GM19452 (cell line): ENCODE data around the gene KCNQ2.
"Not testable (repeated sequence)": the region's sequence is repeated elsewhere in the genome, so short reads cannot be mapped to it uniquely, and the experiment has no call there.

ENCODE experiments used
- ATAC-seq: cut with Tn5 transposase; IDR thresholded peaks from one replicate; pipeline ENCODE4 v1.9.1; 2021; ENCODE audit not compliant: unreplicated experiment

KCNQ2 gene

DNA sequence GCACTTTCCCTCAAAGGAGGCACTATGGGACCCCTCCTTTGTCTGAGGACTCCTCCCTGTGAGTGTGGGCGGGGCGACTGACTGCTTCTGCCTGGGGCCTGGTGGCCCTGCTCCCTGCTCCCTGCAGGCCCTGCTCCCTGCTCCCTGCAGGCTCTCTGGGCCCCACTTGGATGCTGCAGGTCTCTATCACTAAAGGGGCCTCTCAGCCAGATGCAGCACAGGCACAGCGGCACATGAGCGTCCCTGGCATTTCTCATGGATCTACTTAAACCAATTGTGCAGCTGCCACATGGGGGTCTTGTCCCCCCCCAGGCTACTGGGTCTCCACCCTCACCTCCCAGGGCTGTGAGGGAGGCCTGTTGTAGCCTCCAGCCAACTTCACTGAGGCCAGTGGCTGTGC, 18.6 kb upstream of the KCNQ2 start:
- ATAC-seq: no peak

DNA sequence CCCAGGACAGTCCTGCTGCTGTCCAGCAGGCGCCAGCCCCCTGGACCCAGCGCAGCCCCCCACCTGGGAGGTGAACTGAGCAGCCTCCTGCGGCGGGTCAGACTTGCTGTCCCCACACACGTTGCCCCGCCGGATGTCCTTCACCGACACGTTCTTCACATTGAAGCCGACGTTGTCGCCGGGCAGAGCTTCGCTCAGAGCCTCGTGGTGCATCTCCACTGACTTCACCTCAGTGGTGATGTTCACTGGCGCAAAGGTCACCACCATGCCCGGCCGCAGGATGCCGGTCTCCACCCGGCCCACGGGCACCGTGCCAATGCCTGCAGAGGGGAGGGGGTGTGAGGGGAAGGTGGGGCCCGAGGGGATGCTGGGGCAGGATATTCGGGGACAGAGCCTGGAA, 18.0 kb upstream of the KCNQ2 start:
- ATAC-seq: no peak

DNA sequence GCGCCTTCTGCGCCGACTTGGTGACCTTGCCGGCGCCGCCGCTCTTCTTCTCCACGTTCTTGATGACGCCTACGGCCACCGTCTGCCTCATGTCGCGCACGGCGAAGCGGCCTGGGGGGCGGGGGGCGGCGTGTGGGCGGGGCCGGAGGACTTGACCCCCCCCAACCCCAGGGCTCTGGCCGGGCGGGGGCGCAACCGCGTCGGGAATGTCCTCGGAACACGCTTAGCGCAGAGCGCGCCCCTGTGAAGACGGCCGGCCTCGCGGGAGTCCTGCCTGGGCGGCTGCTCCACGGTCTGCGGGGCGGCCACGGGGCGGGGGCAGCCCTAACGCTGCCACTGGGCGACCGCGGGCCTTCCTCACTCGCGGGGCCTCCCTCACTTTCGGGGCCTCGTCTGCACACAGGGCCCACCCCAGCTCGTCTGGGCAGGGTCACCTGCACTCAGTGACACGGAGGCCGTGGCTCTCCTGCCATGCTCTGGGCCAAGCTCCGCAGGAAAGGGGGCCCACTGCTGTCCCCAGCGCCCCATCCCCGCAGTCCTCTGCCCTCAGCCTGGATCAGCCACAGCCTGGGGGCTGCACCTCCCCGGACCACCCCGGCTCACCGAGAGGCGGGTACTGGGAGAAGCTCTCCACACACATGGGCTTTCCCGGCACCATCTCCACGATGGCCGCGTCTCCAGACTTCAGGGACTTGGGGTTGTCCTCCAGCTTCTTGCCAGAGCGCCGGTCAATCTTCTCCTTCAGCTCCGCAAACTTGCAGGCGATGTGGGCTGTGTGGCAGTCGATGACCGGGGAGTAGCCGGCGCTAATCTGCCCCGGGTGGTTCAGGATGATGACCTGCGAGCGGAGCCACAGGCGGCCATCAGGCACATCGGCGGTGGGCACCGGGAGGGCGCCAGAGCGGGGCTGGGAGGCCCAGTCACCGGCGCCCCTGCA, 16.1 kb upstream of the KCNQ2 start:
- ATAC-seq: no peak

DNA sequence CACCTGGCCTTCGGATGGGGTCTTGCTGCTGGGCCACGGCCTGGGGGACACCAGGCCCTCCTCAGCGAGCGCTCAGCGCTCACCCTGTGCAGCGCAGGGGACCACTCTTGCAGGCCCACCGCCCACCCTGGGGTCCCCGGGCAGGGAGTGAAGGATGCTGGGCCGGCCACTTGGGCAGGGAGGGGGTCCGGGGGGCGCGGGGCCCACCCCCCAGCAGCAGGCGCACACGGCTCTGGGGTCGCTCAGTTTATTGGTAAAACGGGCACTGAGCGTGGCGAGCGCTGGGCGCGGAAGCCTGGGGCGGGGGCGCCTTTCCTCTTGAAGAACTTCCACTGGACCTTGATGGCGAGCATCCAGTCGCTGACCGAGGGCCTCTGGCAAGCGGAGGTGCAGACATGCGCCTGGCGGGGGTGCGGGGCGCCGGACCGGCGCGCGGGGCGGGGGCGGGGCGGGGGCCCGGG, 15.4 kb upstream of the KCNQ2 start:
- no peak for ATAC-seq

DNA sequence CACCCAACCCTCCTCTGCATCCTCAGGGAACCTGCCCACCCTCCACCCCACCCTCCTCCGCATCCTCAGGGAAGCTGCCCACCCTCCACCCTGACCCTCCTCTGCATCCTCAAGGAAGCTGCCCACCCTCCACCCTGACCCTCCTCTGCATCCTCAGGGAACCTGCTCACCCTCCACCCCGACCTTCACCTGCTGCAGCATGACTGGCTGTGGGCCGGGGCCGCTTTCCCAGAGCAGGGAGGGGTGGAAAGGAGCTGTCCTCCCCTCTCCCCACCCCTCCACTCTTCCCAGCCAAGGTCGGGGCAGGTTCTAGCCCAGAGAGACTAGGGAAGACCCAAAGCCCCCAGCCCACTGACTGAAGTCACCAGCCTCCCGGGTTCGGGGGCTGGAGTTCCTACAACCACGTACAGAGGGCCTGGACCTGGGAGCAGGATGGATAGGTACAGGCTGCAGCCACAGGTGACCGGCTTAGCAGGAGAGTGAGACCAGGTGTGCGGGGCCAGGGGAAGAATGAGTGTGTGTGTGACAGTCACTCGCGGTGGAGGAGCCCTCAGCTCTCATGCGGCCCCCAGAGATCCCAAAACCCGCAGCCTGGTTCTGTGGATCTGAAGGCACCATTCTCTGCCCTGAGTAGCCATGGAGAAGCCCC, 14.8 kb upstream of the KCNQ2 start:
- ATAC-seq: no peak

DNA sequence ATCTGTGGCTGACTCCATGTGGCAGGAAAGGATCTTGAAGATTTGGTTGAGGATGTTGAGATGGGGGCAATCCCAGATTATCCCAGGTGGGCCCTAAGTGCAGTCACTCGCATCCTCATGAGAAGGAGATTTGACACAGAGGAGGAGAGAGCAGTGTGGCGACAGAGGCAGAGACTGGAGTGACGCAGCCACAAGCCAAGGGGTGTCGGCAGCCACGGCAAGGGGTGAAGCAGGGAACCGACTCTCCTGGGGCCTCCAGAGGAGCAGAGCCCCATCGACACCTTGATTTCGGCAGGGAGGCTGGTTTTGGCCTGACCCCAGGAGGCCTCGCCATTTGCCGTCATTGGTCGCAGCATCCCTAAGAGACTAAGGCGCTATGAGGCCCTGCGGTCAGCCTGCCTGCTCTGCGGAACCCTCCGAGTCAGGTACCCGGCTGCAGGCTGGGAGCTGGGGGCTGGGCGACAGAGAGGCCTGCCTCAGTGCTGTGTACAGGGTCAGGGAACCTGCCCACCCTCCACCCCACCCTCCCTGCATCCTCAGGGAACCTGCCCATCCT, 13.9 kb upstream of the KCNQ2 start:
- ATAC-seq: no peak

DNA sequence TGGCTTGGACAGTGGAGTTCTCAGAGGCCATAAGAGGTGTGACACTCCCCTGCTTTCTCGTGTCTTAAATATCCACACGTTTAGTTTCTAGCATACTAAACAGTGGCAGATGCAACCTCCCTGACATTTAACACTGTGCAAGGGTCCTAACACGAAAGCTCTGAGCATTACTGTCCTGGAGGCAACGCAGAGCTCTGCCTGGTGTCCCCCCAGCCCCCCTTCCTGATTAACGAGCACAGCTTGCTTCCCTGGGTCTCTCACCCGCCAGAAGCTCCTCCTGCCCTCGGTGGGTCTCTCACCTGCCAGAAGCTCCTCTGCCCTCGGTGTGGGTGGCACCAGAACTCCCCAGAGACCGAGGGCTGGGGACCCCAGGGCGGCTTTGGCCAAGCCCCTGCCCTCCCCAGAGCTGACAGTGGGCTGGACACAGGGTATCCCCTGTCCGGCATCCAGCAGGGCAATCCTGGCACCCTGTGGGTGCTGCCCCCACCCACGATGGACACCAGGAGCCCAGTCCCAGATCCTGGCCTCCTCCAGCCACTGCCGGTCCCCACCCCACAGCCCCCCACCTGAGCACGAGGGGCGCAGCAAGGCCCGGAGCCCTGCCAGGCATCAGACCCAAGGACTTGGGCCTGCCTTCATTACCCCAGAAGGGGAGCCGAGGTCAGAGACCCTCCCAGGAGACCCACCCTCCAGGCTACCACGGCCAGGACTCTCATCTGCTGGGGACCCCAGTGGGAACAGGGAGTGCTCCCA, 12.4 kb upstream of the KCNQ2 start:
- ATAC-seq: no peak

DNA sequence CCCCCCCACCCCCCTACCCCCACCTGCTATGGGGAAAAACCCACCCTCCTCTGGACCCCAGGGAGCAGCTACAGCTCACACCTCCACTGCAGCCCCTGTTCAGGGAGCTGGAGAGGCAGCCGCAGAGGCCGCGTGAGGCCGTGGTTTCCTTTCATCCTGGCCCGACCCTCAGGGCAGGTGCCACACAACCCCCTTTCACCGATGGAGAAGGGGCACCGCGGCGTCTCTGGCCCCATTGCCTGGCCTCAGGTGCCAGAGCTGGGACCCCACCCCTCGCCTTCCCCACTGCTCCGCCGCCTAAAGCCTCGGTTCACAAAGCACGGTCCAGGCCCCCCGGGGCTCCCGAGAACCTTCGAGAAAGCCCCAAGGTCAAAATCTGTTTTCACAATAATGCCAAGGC, 11.8 kb upstream of the KCNQ2 start:
- no peak for ATAC-seq

DNA sequence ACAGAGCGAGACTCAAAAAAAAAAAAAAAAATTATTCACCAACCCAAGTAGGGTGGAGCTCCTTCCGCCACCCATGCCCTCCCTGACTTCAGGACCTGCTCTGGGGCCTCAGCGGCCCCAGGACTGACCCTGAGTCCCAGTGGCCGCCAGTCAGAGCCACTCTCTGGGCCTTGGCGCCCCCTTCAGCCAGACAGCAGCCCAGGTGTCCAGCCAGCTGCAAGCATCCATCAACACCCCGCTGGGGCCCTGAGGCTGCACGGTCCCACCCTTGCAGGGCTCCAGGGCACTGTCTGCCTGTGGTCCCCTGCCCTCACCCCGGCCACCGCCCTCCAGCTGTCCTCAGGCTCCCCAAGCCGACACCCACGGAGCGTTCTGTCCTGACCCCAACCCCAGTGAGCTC, 11.4 kb upstream of the KCNQ2 start:
- ATAC-seq: no peak

DNA sequence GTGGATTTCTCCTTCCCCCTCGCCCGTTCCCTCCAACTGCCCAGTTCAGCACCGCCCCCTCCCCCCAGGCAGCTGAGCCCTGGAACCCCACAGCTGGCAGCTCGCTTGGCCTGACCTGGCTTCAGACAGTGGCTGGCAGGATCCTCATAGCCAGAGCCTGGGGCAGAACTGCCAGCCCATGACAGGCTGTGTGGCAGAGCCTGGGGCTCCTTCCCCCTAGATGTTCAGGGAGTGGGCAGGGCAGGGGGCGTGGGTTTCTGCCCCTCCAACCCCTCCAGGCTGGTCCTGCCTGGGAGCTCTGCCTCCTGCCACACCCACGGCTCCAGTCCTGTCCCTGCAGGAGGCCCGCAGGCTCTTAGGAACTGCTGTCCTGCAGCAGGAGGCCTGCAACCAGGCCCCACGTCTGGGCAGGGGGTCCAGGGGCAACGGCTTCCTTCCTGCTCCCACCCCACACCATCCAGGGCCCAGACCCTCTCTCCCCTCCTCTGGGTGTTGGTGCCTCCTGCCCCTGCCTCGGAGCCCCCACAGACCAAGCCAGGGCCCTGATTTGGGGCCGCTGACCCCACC, 9.6 kb upstream of the KCNQ2 start:
- no peak for ATAC-seq

DNA sequence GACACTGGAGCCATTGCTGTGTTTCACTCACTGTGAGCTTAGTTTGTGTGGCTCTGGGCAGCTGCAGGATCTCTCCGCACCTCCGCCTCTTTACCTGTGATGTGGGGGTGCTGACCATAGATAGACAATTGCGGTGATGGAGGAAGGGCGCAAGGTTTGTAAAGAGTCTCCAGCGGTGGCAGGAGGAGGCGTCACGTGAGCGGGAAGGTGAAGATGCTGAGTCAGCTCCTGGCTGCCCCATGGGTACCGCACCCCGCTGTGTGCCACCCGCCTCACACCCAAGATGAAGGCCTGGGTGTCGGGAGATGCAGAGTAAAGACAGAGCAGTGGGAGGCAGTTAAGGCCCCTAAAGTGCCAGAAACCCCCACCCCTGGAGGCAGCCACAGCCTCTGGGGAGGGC, 9.0 kb upstream of the KCNQ2 start:
- ATAC-seq: no peak

DNA sequence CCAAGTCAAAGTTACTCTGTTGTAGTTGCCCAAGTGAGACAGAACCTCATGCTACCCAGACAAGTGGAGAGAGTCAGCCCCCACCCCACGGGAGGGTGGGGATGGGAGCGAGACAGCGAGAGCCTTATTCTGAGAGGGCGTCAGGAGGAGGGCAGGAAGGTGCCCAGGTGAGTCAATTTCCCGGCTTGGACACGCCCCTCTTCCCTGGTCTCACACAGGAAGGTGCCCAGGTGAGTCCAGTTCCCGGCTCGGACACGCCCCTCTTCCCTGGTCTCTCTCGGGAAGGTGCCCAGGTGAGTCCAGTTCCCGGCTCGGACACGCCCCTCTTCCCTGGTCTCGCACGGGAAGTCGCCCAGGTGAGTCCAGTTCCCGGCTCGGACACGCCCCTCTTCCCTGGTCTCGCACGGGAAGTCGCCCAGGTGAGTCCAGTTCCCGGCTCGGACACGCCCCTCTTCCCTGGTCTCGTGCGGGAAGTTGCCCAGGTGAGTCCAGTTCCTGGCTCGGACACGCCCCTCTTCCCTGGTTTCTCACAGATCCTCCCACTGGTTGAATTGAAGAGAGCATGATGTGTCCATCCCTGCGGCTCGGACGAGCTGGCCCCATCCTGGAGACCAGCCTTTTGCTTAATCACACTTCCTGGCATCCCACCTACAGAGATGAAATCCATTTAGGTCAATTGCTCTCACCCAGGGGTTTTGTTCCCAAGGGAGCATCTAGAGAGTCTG, 7.4 kb upstream of the KCNQ2 start:
- not testable (repeated sequence) for ATAC-seq

DNA sequence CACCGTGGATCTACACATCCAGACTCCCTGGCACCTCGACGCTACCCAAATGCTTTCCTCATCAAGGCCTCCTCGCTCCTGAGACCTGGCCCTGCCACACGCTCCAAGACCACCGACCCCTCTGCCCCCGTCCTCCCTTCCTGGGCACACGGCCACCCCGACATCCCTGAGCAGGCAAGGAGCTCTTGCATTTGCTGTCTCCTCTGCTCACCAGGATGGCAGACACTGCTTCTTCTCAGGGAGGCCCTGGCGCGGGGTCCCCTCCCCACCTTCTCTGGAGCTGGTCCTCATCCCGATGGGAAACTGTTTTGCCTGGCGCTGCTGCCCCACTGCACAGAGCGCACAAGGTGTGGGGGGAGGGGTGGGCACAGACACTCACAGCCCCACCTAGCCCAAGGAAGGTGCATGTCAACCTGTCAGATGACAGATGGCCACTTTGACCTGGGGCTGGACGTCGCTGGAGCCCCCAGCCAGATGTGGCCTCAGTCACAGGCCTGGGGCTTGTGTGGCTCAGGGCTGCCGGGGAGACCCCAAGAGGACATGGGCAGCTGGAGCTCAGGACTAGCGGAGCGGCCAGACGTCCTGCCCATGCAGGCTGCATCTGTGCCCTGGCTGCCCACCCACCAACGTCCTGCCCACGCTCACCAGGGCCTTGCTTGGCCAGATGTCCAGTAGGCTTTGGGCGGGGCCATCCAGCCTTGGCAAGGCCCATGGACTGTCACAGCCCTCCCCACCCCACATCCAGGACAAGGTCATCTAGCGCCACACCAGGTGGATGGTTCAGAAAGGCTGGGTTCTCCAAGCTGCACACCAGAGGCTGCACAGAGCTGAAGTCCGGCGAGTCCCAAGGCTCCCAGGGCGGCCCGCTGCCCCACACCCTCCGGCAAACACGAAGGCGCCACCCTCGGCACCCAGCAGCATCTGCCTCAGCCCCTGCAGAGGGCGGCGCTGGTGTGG, 6.2 kb upstream of the KCNQ2 start:
- no peak for ATAC-seq

DNA sequence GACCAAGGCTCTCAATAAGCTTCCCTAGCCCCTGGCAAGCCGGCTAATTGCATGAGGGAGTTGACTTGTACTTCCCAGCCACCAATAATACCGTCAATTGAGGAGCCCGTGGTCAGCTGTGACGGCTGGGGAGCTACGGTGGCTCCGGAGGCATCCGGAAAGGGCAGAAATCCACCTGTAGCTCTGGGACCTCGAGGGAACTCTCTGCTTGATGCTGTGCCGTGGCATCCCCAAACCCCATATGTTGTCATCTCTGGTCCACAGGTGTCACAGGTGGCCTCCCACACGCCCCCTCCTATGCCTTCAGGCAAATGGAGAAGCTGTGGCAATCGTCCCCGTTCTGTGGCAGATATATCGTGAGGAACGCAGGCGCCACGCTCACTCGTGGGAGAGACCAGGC, 5.5 kb upstream of the KCNQ2 start:
- no peak for ATAC-seq

DNA sequence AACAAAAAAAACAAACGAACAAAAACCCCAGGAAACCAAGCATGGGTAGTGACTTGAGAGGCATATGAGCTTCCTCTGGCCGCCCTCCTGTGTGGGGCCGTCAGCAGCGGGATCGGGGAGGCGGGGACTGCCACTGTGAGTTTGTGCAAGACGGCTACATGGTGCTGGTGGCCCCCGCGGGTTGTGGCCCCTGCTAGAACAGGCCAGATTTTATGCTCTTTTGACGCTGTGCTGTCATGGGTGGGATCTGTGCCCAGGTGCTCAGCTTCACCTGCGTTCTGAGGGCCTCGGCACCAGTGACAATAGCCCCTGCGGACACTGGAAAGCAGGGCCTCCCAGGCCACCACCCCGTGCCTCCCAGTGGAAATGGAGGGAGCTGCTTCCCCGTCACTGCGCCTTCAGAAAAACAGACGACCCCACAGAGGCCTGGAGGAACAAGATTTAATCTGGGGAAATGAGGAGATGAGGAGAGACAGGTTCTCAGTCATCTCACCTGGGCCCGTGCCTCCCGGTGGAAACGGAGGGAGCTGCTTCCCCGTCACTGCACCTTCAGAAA, 4.7 kb upstream of the KCNQ2 start:
- ATAC-seq: no peak

DNA sequence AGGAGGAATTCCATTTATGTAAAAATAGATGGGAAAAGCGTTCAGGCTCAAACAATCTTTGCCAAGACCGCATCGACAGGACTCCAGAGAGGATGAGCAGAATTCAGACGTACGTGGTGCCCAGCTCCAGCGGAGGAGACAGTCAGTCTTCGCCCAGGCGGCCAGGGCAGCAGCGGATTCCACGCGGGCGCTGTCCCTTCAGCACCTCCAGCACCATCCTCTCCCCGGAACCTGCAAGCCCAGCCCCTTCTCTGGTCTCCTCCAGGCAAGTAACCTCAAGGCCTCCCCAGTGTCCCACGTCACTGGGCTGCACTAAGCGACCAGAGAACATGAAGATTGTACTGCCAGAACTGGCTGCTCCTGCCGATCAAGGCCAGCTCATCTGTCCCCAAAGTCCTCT, 2.8 kb upstream of the KCNQ2 start:
- ATAC-seq: no peak

DNA sequence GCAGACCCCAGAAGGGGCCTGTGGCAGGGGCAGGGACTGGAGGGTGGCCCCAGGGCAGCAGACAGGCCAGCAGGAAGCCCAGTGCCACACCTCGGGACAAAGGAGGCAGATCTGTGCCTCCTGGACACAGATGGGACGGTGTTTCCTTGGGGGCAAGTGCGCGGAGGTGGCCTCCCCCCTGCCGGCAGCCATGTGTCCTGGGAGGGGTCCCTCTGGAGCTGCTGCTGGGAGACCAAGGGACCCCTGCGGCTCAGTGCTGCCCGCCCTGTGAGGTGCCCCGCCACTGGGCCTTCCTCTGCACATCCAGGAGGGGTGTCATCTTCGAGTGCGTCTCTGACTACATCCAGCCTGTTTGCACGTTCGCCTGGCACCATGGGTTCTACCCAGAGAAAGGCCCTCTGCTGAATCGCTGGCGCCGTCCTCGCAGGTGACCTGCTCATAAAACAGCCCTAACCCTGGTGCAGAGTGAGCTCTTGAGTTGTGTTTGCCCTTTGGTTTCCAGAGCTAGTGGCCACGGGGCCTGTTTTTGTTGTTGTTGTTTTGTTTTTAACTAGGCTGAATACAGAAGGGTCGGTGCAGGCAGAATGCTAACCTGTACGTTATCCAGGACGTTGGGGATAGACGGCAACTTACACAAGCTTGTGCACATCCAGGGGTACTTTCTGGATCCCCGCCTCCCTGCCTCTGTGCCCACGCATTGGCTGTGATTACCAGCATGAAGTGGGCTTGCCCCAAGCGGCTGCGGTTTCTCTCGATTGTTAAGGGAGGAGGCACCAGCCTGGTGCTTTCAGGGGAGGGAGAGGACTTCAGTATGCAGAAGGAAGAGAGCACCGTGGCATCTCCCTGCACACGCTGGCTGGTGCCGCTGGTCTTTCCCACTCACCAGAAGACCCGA, 1.3 kb upstream of the KCNQ2 start:
- no peak for ATAC-seq

DNA sequence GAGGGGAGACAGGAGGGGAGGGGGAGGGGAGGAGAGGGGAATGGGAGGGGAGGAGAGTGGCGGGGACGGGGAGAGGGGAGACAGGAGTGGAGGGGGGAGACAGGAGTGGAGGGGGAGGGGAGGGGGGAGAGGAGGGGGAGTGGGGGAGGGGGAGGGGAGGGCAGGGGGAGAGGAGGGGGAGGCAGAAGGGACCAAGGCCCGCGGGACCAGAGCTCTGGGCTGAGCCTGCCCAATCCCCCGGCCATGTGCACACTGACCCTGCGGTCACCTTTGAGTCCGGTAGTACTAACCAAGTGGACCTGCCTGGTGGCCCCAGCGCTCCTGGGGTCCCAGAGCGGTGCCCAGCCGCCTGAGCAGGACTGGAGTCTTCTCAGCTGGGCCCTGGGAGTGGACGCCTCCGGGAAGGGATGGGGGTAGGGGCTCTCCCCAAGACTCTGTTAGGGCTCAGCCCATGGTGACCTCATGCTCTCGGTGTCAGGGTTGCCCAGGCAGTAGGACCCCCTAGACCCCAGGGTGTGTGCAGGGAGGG, 471 bp upstream of the KCNQ2 start:
- no peak for ATAC-seq
